Measurements from ENCODE around the gene USP47.

DNA sequence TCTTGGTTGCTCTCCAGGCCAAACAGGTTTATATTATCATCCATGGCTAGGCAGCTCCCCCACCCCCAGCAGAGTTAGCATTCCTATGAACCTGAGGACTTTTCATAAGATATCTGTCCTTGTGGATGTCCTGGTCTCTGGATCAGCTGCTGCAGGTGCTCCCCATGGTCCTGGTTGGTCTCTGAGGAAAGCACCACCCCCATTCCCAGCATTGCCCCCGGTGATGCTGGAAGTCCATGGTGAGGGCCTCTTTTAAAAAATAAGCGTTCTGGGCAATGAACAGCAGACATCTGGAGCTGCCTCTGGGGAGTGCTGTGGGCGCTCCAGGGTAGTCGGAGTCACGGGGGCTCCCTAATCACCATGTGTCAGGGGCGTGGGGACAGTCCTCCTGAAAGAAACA, 140.1 kb downstream of the USP47 start:
- TF ChIP-seq, protein P1, sequence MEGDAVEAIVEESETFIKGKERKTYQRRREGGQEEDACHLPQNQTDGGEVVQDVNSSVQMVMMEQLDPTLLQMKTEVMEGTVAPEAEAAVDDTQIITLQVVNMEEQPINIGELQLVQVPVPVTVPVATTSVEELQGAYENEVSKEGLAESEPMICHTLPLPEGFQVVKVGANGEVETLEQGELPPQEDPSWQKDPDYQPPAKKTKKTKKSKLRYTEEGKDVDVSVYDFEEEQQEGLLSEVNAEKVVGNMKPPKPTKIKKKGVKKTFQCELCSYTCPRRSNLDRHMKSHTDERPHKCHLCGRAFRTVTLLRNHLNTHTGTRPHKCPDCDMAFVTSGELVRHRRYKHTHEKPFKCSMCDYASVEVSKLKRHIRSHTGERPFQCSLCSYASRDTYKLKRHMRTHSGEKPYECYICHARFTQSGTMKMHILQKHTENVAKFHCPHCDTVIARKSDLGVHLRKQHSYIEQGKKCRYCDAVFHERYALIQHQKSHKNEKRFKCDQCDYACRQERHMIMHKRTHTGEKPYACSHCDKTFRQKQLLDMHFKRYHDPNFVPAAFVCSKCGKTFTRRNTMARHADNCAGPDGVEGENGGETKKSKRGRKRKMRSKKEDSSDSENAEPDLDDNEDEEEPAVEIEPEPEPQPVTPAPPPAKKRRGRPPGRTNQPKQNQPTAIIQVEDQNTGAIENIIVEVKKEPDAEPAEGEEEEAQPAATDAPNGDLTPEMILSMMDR (IDR thresholded peaks at IDR 0.05), result no peak
- TF ChIP-seq EZH2 (IDR thresholded peaks at IDR 0.05), result no peak

All from neural progenitor cell (in vitro differentiated cells).